GM18526 (cell line): ENCODE results near the gene CYP4V2.

Source experiments
- POLR2A ChIP-seq: IDR thresholded peaks from 3 replicates; pipeline ENCODE4 v1.6.1; 2011; ENCODE audit not compliant: insufficient read length; ENCODE audit errors: extremely low read depth

CYP4V2 gene

DNA sequence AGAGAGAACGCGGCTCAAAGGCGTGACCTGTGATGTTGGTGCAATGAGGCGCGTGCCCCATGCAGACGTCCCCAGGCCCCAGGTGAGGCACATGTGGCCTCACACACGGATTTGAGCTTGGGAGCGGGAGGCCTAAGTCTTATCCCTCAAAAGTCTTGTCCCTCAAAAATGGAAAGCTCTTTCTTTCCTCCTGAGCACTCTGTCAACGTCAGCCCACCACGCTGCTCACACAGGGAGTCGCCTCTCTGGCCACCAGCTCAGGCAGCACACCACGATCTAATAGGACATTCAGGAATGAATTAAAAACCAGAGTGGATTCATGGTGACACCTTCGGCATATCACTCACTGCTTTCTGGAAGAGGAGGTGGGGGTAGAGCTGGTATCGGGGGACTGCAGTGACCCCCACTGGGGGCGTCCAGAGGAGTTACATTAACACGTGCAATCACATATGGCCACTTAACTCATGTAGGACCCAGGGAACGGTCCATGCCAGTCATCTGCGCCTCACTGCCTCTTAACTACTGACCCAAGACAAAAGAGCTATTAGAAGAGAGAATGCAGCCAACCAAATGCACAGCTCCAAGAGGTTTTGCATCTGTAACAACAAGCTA, 21.9 kb upstream of the CYP4V2 start:
- no peak for TF ChIP-seq POLR2A

DNA sequence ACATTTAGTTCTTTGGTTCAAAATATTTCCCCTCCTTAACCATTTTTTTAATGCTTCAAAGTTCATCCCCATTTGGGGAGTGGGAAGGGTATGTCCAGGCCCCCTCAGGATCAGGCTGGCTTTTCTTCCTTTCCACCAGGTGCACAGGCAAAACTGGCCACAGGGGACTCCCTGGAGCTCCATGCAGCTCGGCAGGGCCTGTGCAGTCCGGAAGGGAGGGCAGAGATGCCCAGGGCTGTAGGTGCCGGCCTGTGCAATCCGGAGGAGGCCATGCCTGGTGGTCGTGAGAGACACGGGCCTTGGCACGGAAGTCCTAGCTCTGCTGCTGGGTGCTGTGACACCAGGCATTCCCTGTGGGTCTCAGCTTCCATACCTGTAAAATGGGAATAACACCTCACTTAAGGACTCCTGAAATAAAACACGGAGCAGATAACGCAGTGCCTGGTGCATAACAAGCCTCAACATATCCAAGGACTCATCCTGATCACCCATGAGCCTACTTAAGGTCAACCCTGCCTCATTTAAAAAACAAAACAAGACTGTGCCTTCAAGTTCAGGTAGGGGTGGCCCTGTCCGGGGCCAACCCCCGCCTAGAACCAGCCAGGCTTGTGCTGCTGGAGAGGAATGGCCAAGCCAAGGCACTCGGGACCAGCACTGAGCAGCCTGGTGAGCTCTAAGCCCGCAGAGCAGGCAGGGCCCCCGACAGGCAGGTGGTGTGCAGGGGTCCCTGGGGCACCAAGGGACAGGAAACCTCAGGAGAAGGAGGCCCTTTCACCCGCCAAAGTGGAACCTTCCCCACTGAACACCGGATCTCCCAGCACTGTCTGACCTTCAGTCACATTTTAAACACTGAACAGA, 21.2 kb upstream of the CYP4V2 start:
- TF ChIP-seq POLR2A: no peak

GRCh38 chr4:186170966-186171365, 20.4 kb upstream of the CYP4V2 start:
- TF ChIP-seq POLR2A: no peak

GRCh38 chr4:186172546-186172945, 18.8 kb upstream of the CYP4V2 start:
- no peak for TF ChIP-seq POLR2A

DNA sequence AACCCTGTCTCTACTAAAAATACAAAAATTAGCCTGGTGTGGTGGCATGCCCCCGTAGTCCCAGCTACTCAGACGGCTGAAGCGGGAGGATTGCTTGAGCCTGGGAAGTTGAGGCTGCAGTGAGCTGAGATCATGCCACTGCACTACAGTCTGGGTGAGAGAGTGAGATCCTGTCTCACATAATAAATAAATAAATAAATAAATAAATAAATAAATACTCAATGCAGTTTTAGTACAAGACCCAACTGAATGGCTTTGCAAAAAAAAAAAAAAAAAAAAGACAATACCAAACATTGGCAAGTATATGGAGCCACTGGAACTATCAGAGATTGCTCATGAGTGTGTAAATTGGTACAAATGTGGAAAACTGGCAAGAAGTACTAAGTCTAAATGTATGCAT, 3.3 kb upstream of the CYP4V2 start:
- TF ChIP-seq POLR2A: no peak

DNA sequence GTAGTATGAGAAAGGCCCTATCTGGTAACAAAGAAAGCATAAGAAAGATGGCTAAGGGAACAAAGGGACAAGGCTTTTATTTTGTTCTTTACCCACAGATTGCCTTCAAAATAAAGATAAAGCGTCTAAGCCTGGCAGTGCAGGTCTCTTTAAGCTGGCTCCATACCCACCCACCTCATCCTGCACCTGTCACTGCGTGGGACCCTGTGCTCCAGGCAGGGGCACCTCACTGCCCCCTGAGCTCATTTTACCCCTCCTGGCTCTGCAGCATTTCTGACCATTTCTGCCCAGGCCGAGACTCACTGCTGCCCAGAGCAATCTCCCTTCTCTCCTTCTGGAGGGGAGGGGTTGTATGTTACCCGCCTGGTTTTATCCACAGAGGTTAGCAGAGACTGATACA, 1.7 kb upstream of the CYP4V2 start:
- peak; percentile 24 for TF ChIP-seq POLR2A

DNA sequence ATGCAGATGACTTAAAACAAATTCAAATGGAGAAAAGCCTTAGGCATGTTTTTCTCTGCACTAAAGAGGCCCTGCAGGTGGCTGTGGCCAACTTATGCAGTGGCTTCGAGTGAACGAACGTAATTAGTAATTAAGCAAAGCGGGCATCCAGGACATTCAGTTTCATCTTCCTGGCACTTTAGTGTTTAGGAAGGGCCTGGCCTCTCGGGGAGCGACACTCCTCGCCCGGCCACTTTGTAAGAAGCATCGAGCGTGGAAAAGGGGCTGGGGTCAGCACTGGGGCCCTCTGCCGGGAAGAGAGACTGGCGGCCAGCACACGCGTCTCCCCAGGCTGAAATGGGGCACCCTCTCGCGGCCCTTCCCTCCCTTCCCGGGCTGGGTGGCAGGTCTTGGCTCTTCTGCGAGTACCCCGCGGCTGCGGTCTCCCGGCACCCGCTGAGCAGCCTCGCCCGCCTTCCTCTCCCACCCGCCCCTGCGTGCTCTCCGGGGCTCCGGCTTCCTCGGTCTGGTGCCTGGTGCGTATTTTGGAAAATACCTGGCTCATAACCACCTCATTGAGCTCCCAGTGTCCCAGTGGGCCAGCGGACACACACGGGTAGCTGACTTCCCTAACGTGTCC, 677 bp upstream of the CYP4V2 start:
- no peak for TF ChIP-seq POLR2A

DNA sequence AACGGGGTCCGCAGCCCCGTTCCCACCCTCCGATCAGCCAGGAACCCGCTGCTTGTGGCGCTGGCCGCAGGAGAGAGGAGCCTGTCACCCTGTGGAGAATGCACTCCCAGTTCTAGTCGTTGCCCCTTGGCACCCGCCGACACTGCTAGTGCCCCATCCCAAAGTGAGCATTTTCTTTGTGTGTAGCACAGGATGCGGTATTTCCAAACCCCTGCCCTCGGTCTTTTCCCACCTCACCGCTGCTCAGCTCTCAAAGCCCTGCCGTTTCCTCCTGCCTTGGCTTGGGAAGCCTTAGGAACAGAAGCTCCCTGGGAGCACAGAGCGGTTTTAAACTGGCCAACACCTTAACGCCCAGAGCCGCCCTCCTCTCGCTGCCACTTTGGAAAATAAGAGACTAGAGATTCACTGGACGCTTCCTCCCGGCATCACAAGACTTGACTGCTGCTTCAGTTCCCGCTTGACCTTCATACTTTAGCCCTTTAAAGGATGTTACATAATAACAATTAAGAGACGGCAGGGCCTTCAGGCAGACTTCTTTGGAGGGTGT, 772 bp downstream of the CYP4V2 start:
- TF ChIP-seq POLR2A: no peak

DNA sequence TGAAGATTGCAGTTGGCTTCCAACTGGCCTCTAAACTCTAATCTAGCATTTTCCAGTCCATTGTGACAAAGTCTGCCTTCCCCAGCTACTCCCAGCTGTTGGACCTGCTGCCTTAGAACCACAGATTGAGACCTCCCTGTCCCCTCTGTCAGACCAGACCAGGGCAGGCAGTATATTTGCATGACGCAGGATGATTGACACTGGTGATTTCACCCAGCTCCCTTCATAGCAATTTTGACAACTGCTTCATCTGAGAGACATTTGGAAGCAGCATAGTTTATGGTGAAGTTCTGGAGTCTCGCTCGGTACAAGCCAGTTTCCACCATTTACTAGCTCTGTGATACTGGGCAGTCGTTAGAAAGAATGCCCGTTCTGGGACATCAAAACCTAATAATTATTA, 2.5 kb downstream of the CYP4V2 start:
- no peak for TF ChIP-seq POLR2A

- no peak for TF ChIP-seq POLR2A
These were observed 4.7 kb downstream of the CYP4V2 start for GRCh38 chr4:186196063-186196462.

DNA sequence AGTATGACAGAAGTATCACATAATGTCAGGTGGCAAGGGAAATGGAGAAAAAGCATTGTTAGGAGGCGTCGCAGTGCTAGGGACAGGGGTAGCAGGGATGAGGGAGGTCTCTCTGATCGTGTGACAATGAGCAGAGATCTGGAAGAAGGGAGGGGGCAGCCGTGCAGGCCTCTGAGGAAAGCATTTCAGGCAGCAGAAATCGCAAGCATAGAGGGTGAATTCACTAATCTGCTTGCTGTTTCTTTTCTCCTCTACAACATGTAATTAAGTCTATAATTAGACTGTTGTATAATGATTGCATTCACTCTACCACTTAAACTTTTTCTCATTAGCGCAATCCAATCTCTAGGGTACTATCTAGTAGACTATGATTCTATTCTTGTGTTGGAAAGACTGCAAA, 9.1 kb downstream of the CYP4V2 start:
- no peak for TF ChIP-seq POLR2A

GRCh38 chr4:186201010-186201409, 9.6 kb downstream of the CYP4V2 start:
- no peak for TF ChIP-seq POLR2A

GRCh38 chr4:186201535-186202230, 10.3 kb downstream of the CYP4V2 start:
- no peak for TF ChIP-seq POLR2A

- TF ChIP-seq POLR2A: no peak
These were observed 11.2 kb downstream of the CYP4V2 start for GRCh38 chr4:186202490-186203140.

DNA sequence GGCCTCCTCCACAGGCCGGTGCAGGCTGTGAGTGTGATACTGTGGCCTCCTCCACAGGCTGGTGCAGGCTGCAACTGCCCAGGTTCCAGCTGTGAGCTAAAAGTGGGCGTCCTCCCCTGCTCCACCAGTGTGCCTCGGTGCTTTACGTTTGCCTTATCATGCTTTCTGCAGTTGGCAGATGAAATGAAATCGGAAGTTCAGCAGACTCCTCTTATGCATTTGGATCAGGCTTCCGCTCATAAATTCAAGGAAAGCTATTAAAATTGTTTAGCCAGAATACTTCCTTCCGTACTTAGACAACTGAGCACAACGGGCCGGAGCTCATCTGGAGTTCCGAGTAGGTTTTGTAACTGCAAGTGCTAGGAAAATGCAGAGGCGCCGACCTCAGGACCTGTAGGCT, 12.0 kb downstream of the CYP4V2 start:
- TF ChIP-seq POLR2A: no peak
